Measurements from ENCODE around the gene ATL2.

DNA sequence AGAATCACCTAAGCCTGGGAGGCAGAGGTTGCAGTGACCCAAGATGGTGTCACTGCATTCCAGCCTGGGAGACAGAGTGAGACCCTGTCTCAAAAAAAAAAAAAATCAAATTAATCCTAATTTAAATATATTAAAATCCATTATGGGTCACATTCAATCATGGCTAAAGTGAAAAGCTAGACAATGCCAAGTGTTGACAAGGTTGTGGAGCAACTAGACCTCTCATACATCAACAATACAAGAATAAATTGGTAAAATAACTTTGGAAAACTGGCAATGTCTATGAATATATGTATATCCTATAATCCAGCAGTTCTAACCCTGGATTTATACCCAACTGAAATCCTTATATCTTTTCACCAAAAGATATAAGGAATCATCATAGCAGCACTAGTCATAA lies 23.4 kb upstream of the ATL2 start:
- TF ChIP-seq HDGF (IDR thresholded peaks at IDR 0.05; ENCODE audit: borderline replicate concordance) (no peak), BHLHE40 (IDR thresholded peaks at IDR 0.05; ENCODE audit: borderline replicate concordance) (no peak), ELF4 (IDR thresholded peaks at IDR 0.05) (no peak), FOXA1 (IDR thresholded peaks at IDR 0.05) (no peak), SP1 (IDR thresholded peaks at IDR 0.05) (no peak), SUZ12 (IDR thresholded peaks at IDR 0.05) (no peak), FOXK2 (IDR thresholded peaks at IDR 0.05) (no peak), CTBP1 (IDR thresholded peaks at IDR 0.05; ENCODE audit: borderline replicate concordance) (no peak), FOXM1 (IDR thresholded peaks at IDR 0.05; ENCODE audit: borderline replicate concordance) (no peak), ARNT (IDR thresholded peaks at IDR 0.05) (no peak), L3MBTL2 (conservative IDR thresholded peaks at IDR 0.05) (no peak)
- TF ChIP-seq, protein P1, sequence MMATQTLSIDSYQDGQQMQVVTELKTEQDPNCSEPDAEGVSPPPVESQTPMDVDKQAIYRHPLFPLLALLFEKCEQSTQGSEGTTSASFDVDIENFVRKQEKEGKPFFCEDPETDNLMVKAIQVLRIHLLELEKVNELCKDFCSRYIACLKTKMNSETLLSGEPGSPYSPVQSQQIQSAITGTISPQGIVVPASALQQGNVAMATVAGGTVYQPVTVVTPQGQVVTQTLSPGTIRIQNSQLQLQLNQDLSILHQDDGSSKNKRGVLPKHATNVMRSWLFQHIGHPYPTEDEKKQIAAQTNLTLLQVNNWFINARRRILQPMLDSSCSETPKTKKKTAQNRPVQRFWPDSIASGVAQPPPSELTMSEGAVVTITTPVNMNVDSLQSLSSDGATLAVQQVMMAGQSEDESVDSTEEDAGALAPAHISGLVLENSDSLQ (IDR thresholded peaks at IDR 0.05) = no peak

All from HEK293T (cell line).